ENCODE results near the gene IL16.

The IL16 gene

DNA sequence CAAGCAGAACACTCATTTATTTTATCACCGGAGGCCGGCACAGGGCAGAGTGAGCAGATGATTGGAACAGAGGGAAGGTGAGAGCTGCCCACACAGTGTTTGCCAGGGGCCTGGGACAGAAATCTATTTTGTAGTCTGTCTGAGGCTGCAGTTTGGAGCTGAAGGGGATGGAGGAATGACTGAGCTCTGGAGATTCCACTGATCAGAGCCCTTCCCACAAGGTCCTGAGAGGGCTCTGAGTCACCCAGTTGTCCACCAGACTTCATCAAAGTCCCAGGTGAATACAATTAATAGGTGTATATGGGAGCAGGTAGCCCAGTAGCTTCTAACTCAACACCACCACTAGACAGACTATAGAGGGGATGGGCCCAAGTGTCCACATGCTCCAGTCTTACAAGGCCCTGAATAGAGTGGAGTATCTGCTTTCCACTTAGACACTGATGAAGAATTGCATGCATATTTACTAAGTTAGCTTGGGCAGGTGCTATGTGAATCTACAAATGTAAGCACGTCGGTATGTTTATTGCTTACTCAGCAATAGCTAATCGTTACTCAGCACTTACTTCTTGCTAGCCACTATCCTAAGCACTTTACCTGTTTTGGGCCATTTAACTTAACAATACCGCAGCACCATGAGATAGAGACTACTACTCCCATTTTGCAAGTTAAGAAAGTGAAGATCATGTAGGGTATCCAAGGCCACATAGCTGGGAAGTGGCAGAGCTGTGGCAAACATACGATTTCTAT lies 130.0 kb downstream of the IL16 start:
- ATAC-seq (ENCODE audit: insufficient read depth, low read depth) (no peak), DNase-seq (no peak)
- H3K27me3 ChIP-seq (ENCODE audit: insufficient read depth, low read length, poor library complexity), result no peaks in the 10 kb centered on the region
- TF ChIP-seq, protein P1, sequence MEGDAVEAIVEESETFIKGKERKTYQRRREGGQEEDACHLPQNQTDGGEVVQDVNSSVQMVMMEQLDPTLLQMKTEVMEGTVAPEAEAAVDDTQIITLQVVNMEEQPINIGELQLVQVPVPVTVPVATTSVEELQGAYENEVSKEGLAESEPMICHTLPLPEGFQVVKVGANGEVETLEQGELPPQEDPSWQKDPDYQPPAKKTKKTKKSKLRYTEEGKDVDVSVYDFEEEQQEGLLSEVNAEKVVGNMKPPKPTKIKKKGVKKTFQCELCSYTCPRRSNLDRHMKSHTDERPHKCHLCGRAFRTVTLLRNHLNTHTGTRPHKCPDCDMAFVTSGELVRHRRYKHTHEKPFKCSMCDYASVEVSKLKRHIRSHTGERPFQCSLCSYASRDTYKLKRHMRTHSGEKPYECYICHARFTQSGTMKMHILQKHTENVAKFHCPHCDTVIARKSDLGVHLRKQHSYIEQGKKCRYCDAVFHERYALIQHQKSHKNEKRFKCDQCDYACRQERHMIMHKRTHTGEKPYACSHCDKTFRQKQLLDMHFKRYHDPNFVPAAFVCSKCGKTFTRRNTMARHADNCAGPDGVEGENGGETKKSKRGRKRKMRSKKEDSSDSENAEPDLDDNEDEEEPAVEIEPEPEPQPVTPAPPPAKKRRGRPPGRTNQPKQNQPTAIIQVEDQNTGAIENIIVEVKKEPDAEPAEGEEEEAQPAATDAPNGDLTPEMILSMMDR (IDR thresholded peaks at IDR 0.05; ENCODE audit: borderline replicate concordance, extremely low read depth, low read length, poor library complexity, severe bottlenecking), result no peak
- TF ChIP-seq EZH2 (IDR thresholded peaks at IDR 0.05; ENCODE audit: borderline replicate concordance, low read depth, low read length, severe bottlenecking), result no peak
- no peaks in the 10 kb centered on the region for H3K9me3 ChIP-seq (ENCODE audit: insufficient read depth, low read length, severe bottlenecking)
- no peaks in the 10 kb centered on the region for H3K36me3 ChIP-seq (ENCODE audit: insufficient read depth, low read length)
- H3K9ac ChIP-seq (ENCODE audit: low read depth, low read length), result no peak overlapping the region
- no peak overlapping the region for H3K4me2 ChIP-seq (ENCODE audit: insufficient read depth, low read length)
- H2AFZ ChIP-seq (ENCODE audit: low read depth, low read length), result no peak overlapping the region
- no peak overlapping the region for H3K27ac ChIP-seq (ENCODE audit: low read length)
- H3K79me2 ChIP-seq (ENCODE audit: insufficient read depth, low read length), result no peaks in the 10 kb centered on the region
- no peaks in the 10 kb centered on the region for H4K20me1 ChIP-seq (ENCODE audit: insufficient read depth, low read length)
- no peak overlapping the region for H3K4me3 ChIP-seq (ENCODE audit: low read depth in 1 of 2, low read length in 2 of 2)
- peaks cover 30% of the 10 kb centered on the region for H3K4me1 ChIP-seq (ENCODE audit: insufficient read depth, low read length)

DNA sequence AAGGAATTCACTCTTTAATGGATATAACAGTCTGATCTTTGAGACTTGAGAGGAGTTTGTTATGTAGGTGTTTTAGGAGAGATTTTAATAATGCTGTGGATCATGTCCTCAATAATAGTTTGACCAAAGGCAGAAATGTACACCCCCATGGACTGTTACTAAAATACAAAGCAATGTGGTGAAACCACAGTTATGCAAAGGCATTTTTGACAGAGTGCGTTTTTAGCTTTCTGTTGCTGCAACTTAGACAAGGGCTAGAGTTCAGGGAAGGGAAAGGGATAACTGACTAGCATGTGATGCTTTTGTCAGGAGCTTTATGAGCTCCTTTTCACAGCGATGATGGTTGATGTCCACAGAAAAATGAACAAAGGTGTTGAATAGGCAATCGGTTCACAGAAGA lies 130.8 kb downstream of the IL16 start:
- H4K20me1 ChIP-seq (ENCODE audit: insufficient read depth, low read length), result no peaks in the 10 kb centered on the region
- DNase-seq (no peak), ATAC-seq (ENCODE audit: insufficient read depth, low read depth) (no peak)
- H3K9ac ChIP-seq (ENCODE audit: low read depth, low read length), result no peak overlapping the region
- H3K9me3 ChIP-seq (ENCODE audit: insufficient read depth, low read length, severe bottlenecking), result no peaks in the 10 kb centered on the region
- H3K4me2 ChIP-seq (ENCODE audit: insufficient read depth, low read length), result no peak overlapping the region
- H3K27ac ChIP-seq (ENCODE audit: low read length), result no peak overlapping the region
- TF ChIP-seq, protein P1 (IDR thresholded peaks at IDR 0.05; ENCODE audit: borderline replicate concordance, extremely low read depth, low read length, poor library complexity, severe bottlenecking), result no peak
- no peak for TF ChIP-seq EZH2 (IDR thresholded peaks at IDR 0.05; ENCODE audit: borderline replicate concordance, low read depth, low read length, severe bottlenecking)
- no peaks in the 10 kb centered on the region for H3K36me3 ChIP-seq (ENCODE audit: insufficient read depth, low read length)
- H3K4me1 ChIP-seq (ENCODE audit: insufficient read depth, low read length), result peaks cover 24% of the 10 kb centered on the region
- no peaks in the 10 kb centered on the region for H3K79me2 ChIP-seq (ENCODE audit: insufficient read depth, low read length)
- no peak overlapping the region for H3K4me3 ChIP-seq (ENCODE audit: low read depth in 1 of 2, low read length in 2 of 2)
- H3K27me3 ChIP-seq (ENCODE audit: insufficient read depth, low read length, poor library complexity), result no peaks in the 10 kb centered on the region
- H2AFZ ChIP-seq (ENCODE audit: low read depth, low read length), result no peak overlapping the region

DNA sequence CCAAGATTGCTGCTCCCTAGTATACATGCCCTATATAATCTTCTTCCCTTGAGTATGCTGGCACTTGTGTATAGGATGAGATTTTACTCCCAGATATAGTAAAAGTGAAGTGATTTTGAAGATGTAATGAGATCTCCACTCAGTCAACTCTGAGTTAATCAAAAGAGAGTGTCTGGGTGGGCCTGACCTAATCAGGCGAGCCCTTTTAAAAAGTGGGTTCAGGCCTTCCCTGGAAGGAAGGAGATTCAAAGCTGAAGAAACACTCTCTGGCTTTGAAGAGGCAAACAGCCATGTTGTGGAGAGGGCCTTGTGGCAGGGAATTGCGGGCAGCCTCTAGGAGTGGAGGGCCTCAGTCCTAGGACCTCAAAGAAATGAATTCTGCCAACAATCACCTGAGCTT lies 132.8 kb downstream of the IL16 start:
- no peak overlapping the region for H3K4me2 ChIP-seq (ENCODE audit: insufficient read depth, low read length)
- no peaks in the 10 kb centered on the region for H3K9me3 ChIP-seq (ENCODE audit: insufficient read depth, low read length, severe bottlenecking)
- TF ChIP-seq, protein P1 (IDR thresholded peaks at IDR 0.05; ENCODE audit: borderline replicate concordance, extremely low read depth, low read length, poor library complexity, severe bottlenecking), result no peak
- TF ChIP-seq EZH2 (IDR thresholded peaks at IDR 0.05; ENCODE audit: borderline replicate concordance, low read depth, low read length, severe bottlenecking), result no peak
- H3K27me3 ChIP-seq (ENCODE audit: insufficient read depth, low read length, poor library complexity), result no peaks in the 10 kb centered on the region
- H3K4me3 ChIP-seq (ENCODE audit: low read depth in 1 of 2, low read length in 2 of 2), result no peak overlapping the region
- no peak overlapping the region for H3K9ac ChIP-seq (ENCODE audit: low read depth, low read length)
- peaks cover 8% of the 10 kb centered on the region for H3K4me1 ChIP-seq (ENCODE audit: insufficient read depth, low read length)
- no peak for ATAC-seq (ENCODE audit: insufficient read depth, low read depth)
- H3K36me3 ChIP-seq (ENCODE audit: insufficient read depth, low read length), result no peaks in the 10 kb centered on the region
- no peaks in the 10 kb centered on the region for H3K79me2 ChIP-seq (ENCODE audit: insufficient read depth, low read length)
- no peak for DNase-seq
- no peaks in the 10 kb centered on the region for H4K20me1 ChIP-seq (ENCODE audit: insufficient read depth, low read length)
- H2AFZ ChIP-seq (ENCODE audit: low read depth, low read length), result no peak overlapping the region
- no peak overlapping the region for H3K27ac ChIP-seq (ENCODE audit: low read length)

Measured in DND-41 (cell line).